Measurements from ENCODE around the gene USP10. TPM values are rescaled to one million over a fixed set of nuclear protein-coding genes. Genes with fewer than 3 reads are reported as not detected.

The USP10 gene
- total and polyA plus RNA-seq, 5 experiments from 2014 or later = 61.3 to 89.8 (median 80.7) TPM

GRCh38 chr16:84820771-84821170 lies 121.0 kb downstream of the USP10 start:
- peaks cover 12 to 43% (median 27%) of the 10 kb centered on the region in 5 donors for H3K27me3 Mint-ChIP-seq
- POLR2A ChIA-PET = no interaction called here
- DNase-seq = no peak
- H3K36me3 Mint-ChIP-seq = no peaks in the 10 kb centered on the region
- no peaks in the 10 kb centered on the region for H3K9me3 Mint-ChIP-seq
- peak overlapping the region in 7 of 10 donors; percentile 69 to 87 (median 82) for H3K4me3 Mint-ChIP-seq
- peaks cover 9 to 13% (median 10%) of the 10 kb centered on the region in 4 donors for H3K4me1 Mint-ChIP-seq
- no peak for ATAC-seq
- peak overlapping the region in 1 of 10 donors; percentile 53 for H3K27ac Mint-ChIP-seq

- H3K4me1 Mint-ChIP-seq = peaks cover 9 to 13% (median 10%) of the 10 kb centered on the region in 4 donors
- no peaks in the 10 kb centered on the region for H3K9me3 Mint-ChIP-seq
- peaks cover 12 to 43% (median 27%) of the 10 kb centered on the region in 5 donors for H3K27me3 Mint-ChIP-seq
- DNase-seq (no peak), ATAC-seq (no peak)
- no peaks in the 10 kb centered on the region for H3K36me3 Mint-ChIP-seq
- peak overlapping the region in 1 of 10 donors; percentile 28 for H3K4me3 Mint-ChIP-seq
- POLR2A ChIA-PET = no interaction called here
- H3K27ac Mint-ChIP-seq = no peak overlapping the region
Observed at GRCh38 chr16:84821179-84821578, 121.4 kb downstream of the USP10 start.

- DNase-seq = no peak
- Mint-ChIP-seq H3K4me3 (no peak overlapping the region), H3K4me1 (peaks cover 9 to 13% (median 10%) of the 10 kb centered on the region in 4 donors), H3K9me3 (no peaks in the 10 kb centered on the region), H3K27ac (peak overlapping the region in 2 of 10 donors; percentile 2 to 61), H3K36me3 (no peaks in the 10 kb centered on the region), H3K27me3 (peaks cover 12 to 43% (median 27%) of the 10 kb centered on the region in 5 donors)
- no peak for ATAC-seq
- POLR2A ChIA-PET = no interaction called here
Observed at GRCh38 chr16:84821728-84822689, 122.2 kb downstream of the USP10 start.

- DNase-seq (no peak), ATAC-seq (no peak)
- H3K36me3 Mint-ChIP-seq = no peaks in the 10 kb centered on the region
- POLR2A ChIA-PET = no interaction called here
- H3K27me3 Mint-ChIP-seq = peaks cover 15 to 50% (median 27%) of the 10 kb centered on the region in 5 donors
- no peak overlapping the region for H3K4me3 Mint-ChIP-seq
- peaks cover 9 to 13% (median 10%) of the 10 kb centered on the region in 4 donors for H3K4me1 Mint-ChIP-seq
- H3K27ac Mint-ChIP-seq = no peak overlapping the region
- no peaks in the 10 kb centered on the region for H3K9me3 Mint-ChIP-seq
Observed at GRCh38 chr16:84822990-84823389, 123.2 kb downstream of the USP10 start.

GRCh38 chr16:84823484-84823883 lies 123.7 kb downstream of the USP10 start:
- no peak overlapping the region for H3K27ac Mint-ChIP-seq
- DNase-seq (no peak), ATAC-seq (no peak)
- no peaks in the 10 kb centered on the region for H3K9me3 Mint-ChIP-seq
- no peak overlapping the region for H3K4me3 Mint-ChIP-seq
- POLR2A ChIA-PET = no interaction called here
- no peaks in the 10 kb centered on the region for H3K36me3 Mint-ChIP-seq
- peaks cover 9 to 13% (median 10%) of the 10 kb centered on the region in 4 donors for H3K4me1 Mint-ChIP-seq
- H3K27me3 Mint-ChIP-seq = peaks cover 15 to 55% (median 27%) of the 10 kb centered on the region in 5 donors

- Mint-ChIP-seq H3K4me3 (no peak overlapping the region), H3K27me3 (peaks cover 15 to 59% (median 27%) of the 10 kb centered on the region in 5 donors), H3K4me1 (peaks cover 9 to 13% (median 10%) of the 10 kb centered on the region in 4 donors), H3K36me3 (no peaks in the 10 kb centered on the region), H3K9me3 (no peaks in the 10 kb centered on the region), H3K27ac (no peak overlapping the region)
- DNase-seq = no peak
- ATAC-seq = no peak
- POLR2A ChIA-PET = no interaction called here
Observed at GRCh38 chr16:84823926-84824325, 124.1 kb downstream of the USP10 start.

- Mint-ChIP-seq H3K27ac (no peak overlapping the region), H3K4me1 (peaks cover 0 to 4% (median 0%) of the 10 kb centered on the region in 4 donors), H3K9me3 (no peaks in the 10 kb centered on the region), H3K27me3 (peaks cover 12 to 56% (median 21%) of the 10 kb centered on the region in 5 donors), H3K36me3 (no peaks in the 10 kb centered on the region), H3K4me3 (no peak overlapping the region)
- POLR2A ChIA-PET = no interaction called here
- no peak for ATAC-seq
- no peak for DNase-seq
Observed at GRCh38 chr16:84825896-84826557, 126.2 kb downstream of the USP10 start.

GRCh38 chr16:84826558-84826941 lies 126.8 kb downstream of the USP10 start:
- H3K4me1 Mint-ChIP-seq = no peaks in the 10 kb centered on the region
- POLR2A ChIA-PET = no interaction called here

GRCh38 chr16:84827131-84827574 lies 127.4 kb downstream of the USP10 start:
- no peaks in the 10 kb centered on the region for H3K4me1 Mint-ChIP-seq
- H3K27me3 Mint-ChIP-seq = peaks cover 13 to 48% (median 15%) of the 10 kb centered on the region in 5 donors
- ATAC-seq (no peak), DNase-seq (no peak)
- no peak overlapping the region for H3K27ac Mint-ChIP-seq
- H3K4me3 Mint-ChIP-seq = no peak overlapping the region
- H3K36me3 Mint-ChIP-seq = no peaks in the 10 kb centered on the region
- no peaks in the 10 kb centered on the region for H3K9me3 Mint-ChIP-seq
- POLR2A ChIA-PET = no interaction called here

More at GRCh38 chr16:84826558-84826941, 126.8 kb downstream of the USP10 start:
- Mint-ChIP-seq H3K36me3 (no peaks in the 10 kb centered on the region), H3K27me3 (peaks cover 12 to 54% (median 19%) of the 10 kb centered on the region in 5 donors), H3K4me3 (no peak overlapping the region), H3K27ac (no peak overlapping the region), H3K9me3 (no peaks in the 10 kb centered on the region)
- no peak for ATAC-seq
- no peak for DNase-seq

- Mint-ChIP-seq H3K36me3 (no peaks in the 10 kb centered on the region), H3K27me3 (peaks cover 8 to 41% (median 15%) of the 10 kb centered on the region in 5 donors), H3K9me3 (no peaks in the 10 kb centered on the region), H3K4me3 (no peak overlapping the region), H3K4me1 (no peaks in the 10 kb centered on the region), H3K27ac (no peak overlapping the region)
- ATAC-seq (no peak), DNase-seq (no peak)
- POLR2A ChIA-PET = no interaction called here
Observed at GRCh38 chr16:84827897-84828296, 128.1 kb downstream of the USP10 start.

- no peaks in the 10 kb centered on the region for H3K4me1 Mint-ChIP-seq
- no peaks in the 10 kb centered on the region for H3K9me3 Mint-ChIP-seq
- no peak for ATAC-seq
Observed at GRCh38 chr16:84828322-84828721, 128.5 kb downstream of the USP10 start.

More at GRCh38 chr16:84828322-84828721, 128.5 kb downstream of the USP10 start:
- no peak overlapping the region for H3K4me3 Mint-ChIP-seq
- peaks cover 5 to 36% (median 13%) of the 10 kb centered on the region in 5 donors for H3K27me3 Mint-ChIP-seq
- H3K36me3 Mint-ChIP-seq = no peaks in the 10 kb centered on the region
- no peak overlapping the region for H3K27ac Mint-ChIP-seq
- POLR2A ChIA-PET = no interaction called here
- DNase-seq = no peak

All from naive thymus-derived CD8-positive, alpha-beta T cell (primary cell).